Lung (tissue), 12 donors: Measurements from ENCODE around the gene ATG4C. TPM values are rescaled to one million over a fixed set of nuclear protein-coding genes. Genes with fewer than 3 reads are reported as not detected.

ENCODE experiments used
- ATAC-seq: fragments of 200-7000 bp; cut with Tn5 transposase; one replicate; pipeline ENCODE4 v1.9.1; 2020; ENCODE audit warnings: moderate number of reproducible peaks; ENCODE audit not compliant: insufficient read depth, low FRiP score
- DNase-seq, 3 donors: peaks; one replicate each; pipeline ENCODE4 v3.0.0-alpha.2; 2013 to 2017
- H3K27ac ChIP-seq, 2 donors: one replicate each; pipeline ENCODE4 v1.5.1; 2013; ENCODE audit warnings: mild to moderate bottlenecking in 2 of 2, moderate library complexity in 2 of 2, control low read depth in 1 of 2, inconsistent platforms in 1 of 2, low read depth in 1 of 2, low read length in 1 of 2
- H3K27me3 ChIP-seq, 3 donors: one replicate each; pipeline ENCODE4 v1.5.1; 2013; ENCODE audit warnings: low read length in 2 of 3; ENCODE audit not compliant: control insufficient read depth in 3 of 3, insufficient read depth in 3 of 3
- H3K36me3 ChIP-seq, 4 donors: one replicate each; pipeline ENCODE4 v1.5.1; 2013; ENCODE audit warnings: low read length in 4 of 4, mild to moderate bottlenecking in 1 of 4, moderate library complexity in 1 of 4; ENCODE audit not compliant: control insufficient read depth in 4 of 4, insufficient read depth in 4 of 4
- H3K4me1 ChIP-seq, 5 donors: one replicate each; pipeline ENCODE4 v1.5.1; 2013; ENCODE audit warnings: low read length in 5 of 5, mild to moderate bottlenecking in 2 of 5, moderate library complexity in 1 of 5; ENCODE audit not compliant: control insufficient read depth in 5 of 5, insufficient read depth in 5 of 5
- H3K4me3 ChIP-seq: one replicate; pipeline ENCODE4 v1.5.1; 2013; ENCODE audit warnings: mild to moderate bottlenecking, control low read depth, moderate library complexity
- H3K9ac ChIP-seq, 2 donors: one replicate each; pipeline ENCODE4 v1.5.1; 2013; ENCODE audit warnings: low read length in 2 of 2, control low read depth in 1 of 2; ENCODE audit not compliant: insufficient read depth in 1 of 2
- H3K9me3 ChIP-seq, 4 donors: one replicate each; pipeline ENCODE4 v1.5.1; 2013; ENCODE audit warnings: low read length in 3 of 4, mild to moderate bottlenecking in 1 of 4, moderate library complexity in 1 of 4; ENCODE audit not compliant: control insufficient read depth in 4 of 4, insufficient read depth in 3 of 4
- WGBS, 2 donors: extraction: QIAGEN DNeasy Blood & Tissue Kit; methylation state at CpG; one replicate each; pipeline ENCODE4 v1.1.7; 2013; 5-methylcytosine and 5-hydroxymethylcytosine counted together
- polyA plus RNA-seq, 2 donors: library from polyadenylated mRNA; stranded (reverse); fragments of 200-250 nt; gene quantifications; one replicate each; pipeline ENCODE4 v1.2.1, GENCODE V29; 2013
- total RNA-seq, 2 donors: library from RNA; depleted of rRNA in 1 of 2; stranded (reverse); fragments of >200 nt in 1 of 2; gene quantifications; one replicate each; pipeline ENCODE4 v1.2.1, GENCODE V29; 2014 to 2021
- TF ChIP-seq, protein P1 (sequence below): IDR thresholded peaks from 2 replicates; pipeline ENCODE4 v1.5.1; 2012; ENCODE audit warnings: mild to moderate bottlenecking; ENCODE audit errors: control extremely low read depth, extremely low read depth
- donor health status: control.
- donor health status: control.
- donor health status: Bipolar disorder and iron deficiency.
- donor health status: healthy.
- donor health status: DM: yes; HTN: yes; CAD: no.

The ATG4C gene
- total and polyA plus RNA-seq, 4 donors, result 3.9 to 12.9 (median 7.3) TPM

GRCh38 chr1:62833529-62833928, 49.6 kb downstream of the ATG4C start:
- H3K4me1 ChIP-seq, result no peaks in the 10 kb centered on the region
- H3K36me3 ChIP-seq, result peaks cover 0 to 3% (median 1%) of the 10 kb centered on the region in 4 donors
- DNase-seq (no peak), ATAC-seq (no peak)
- no peaks in the 10 kb centered on the region for H3K27me3 ChIP-seq
- H3K9ac ChIP-seq, result no peak overlapping the region
- WGBS, 2 donors, result 96 to 98% methylated on average over 4 of the region's 4 CpGs
- TF ChIP-seq, protein P1, sequence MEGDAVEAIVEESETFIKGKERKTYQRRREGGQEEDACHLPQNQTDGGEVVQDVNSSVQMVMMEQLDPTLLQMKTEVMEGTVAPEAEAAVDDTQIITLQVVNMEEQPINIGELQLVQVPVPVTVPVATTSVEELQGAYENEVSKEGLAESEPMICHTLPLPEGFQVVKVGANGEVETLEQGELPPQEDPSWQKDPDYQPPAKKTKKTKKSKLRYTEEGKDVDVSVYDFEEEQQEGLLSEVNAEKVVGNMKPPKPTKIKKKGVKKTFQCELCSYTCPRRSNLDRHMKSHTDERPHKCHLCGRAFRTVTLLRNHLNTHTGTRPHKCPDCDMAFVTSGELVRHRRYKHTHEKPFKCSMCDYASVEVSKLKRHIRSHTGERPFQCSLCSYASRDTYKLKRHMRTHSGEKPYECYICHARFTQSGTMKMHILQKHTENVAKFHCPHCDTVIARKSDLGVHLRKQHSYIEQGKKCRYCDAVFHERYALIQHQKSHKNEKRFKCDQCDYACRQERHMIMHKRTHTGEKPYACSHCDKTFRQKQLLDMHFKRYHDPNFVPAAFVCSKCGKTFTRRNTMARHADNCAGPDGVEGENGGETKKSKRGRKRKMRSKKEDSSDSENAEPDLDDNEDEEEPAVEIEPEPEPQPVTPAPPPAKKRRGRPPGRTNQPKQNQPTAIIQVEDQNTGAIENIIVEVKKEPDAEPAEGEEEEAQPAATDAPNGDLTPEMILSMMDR, result no peak
- H3K9me3 ChIP-seq, result no peaks in the 10 kb centered on the region
- H3K4me3 ChIP-seq, result no peak overlapping the region
- H3K27ac ChIP-seq, result no peak overlapping the region

GRCh38 chr1:62834400-62834961, 50.5 kb downstream of the ATG4C start:
- Histone ChIP-seq H3K4me1 (no peaks in the 10 kb centered on the region), H3K9ac (no peak overlapping the region), H3K27me3 (no peaks in the 10 kb centered on the region), H3K36me3 (peaks cover 0 to 3% (median 1%) of the 10 kb centered on the region in 4 donors), H3K9me3 (no peaks in the 10 kb centered on the region), H3K4me3 (no peak overlapping the region), H3K27ac (no peak overlapping the region)
- TF ChIP-seq, protein P1, result no peak
- DNase-seq (no peak), ATAC-seq (no peak)
- WGBS, 2 donors, result 94 to 95% methylated on average over 1 of the region's 1 CpG

DNA sequence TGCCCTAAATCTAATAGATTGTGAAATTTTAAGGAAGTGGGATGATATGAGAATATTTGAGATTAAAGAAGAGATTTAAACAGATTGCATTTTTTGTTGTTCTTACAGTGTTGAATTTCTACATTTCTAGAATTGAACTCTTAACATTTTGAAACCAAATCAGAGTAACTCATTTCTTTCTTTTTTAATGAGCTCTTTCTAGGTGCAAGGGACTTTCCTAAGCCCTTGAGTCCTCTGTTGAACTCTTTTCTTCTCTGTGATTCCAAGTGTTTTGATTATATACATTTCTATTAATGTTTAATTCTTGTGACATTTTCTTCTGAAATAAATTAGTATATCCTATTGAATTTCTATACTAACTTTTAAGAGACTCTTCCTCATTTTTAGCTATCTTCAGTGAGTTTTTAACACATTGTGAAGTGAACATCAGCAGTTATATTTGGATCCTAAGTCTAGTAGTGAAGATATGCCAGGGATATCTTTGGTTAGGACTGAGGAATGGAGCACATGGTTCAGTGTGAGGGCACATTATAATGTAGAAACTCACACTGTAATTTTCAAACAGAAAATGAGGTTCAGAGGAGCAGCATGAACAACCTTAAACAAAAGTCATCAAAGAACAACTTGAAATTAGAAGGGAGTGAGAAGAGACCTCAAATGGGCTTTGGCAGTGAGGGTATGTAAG, 53.1 kb downstream of the ATG4C start:
- H3K4me1 ChIP-seq, result no peaks in the 10 kb centered on the region
- no peak overlapping the region for H3K4me3 ChIP-seq
- H3K36me3 ChIP-seq, result peaks cover 0 to 3% (median 1%) of the 10 kb centered on the region in 4 donors
- DNase-seq, result no peak
- H3K9me3 ChIP-seq, result no peaks in the 10 kb centered on the region
- no peak overlapping the region for H3K9ac ChIP-seq
- no peaks in the 10 kb centered on the region for H3K27me3 ChIP-seq
- no peak overlapping the region for H3K27ac ChIP-seq
- TF ChIP-seq, protein P1, result no peak
- ATAC-seq, result no peak
